Fibroblast of lung (primary cell): ENCODE results near the gene HS3ST3B1. TPM values are rescaled to one million over a fixed set of nuclear protein-coding genes. Genes with fewer than 3 reads are reported as not detected.
A peak's percentile ranks its signal among the peaks of the same experiment; 100 is the strongest.

ENCODE experiments used
- DNase-seq, 2 donors: peaks; one replicate each; pipeline versions ENCODE4 v3.0.0 to v3.0.0-alpha.2; 2010; ENCODE audit warnings: low read depth in 2 of 2
- H2AFZ ChIP-seq: 2 replicates; pipeline ENCODE4 v1.5.1; 2012; ENCODE audit warnings: low read length, control low read depth, inconsistent platforms
- H3K27ac ChIP-seq: 2 replicates; pipeline ENCODE4 v1.5.1; 2011; ENCODE audit warnings: low read length, control low read depth; ENCODE audit not compliant: insufficient read depth
- H3K27me3 ChIP-seq: 2 replicates; pipeline ENCODE4 v1.5.1; 2011; ENCODE audit warnings: mild to moderate bottlenecking, low read length; ENCODE audit not compliant: control insufficient read depth, insufficient read depth
- H3K36me3 ChIP-seq: 2 replicates; pipeline ENCODE4 v1.5.1; 2011; ENCODE audit warnings: low read length; ENCODE audit not compliant: control insufficient read depth, insufficient read depth
- H3K4me1 ChIP-seq: 2 replicates; pipeline ENCODE4 v1.5.1; 2011; ENCODE audit warnings: low read length; ENCODE audit not compliant: control insufficient read depth, insufficient read depth; ENCODE audit errors: extremely low read depth
- H3K4me2 ChIP-seq: 2 replicates; pipeline ENCODE4 v1.5.1; 2011; ENCODE audit warnings: low read length, control low read depth; ENCODE audit not compliant: insufficient read depth; ENCODE audit errors: extremely low read depth
- H3K4me3 ChIP-seq, 4 experiments: fragments of 200-600 bp in 1 of 4; sonication (generic) in 1 of 4; replicated peaks in 1 of 4; 2 replicates each; pipeline ENCODE4 v1.5.1; 2011 to 2016; ENCODE audit warnings: low read length in 4 of 4, low read depth in 3 of 4, mild to moderate bottlenecking in 3 of 4, control low read depth in 2 of 4, inconsistent platforms in 1 of 4, mixed read lengths in 1 of 4; ENCODE audit not compliant: insufficient read depth in 1 of 4; ENCODE audit errors: control extremely low read depth in 1 of 4
- H3K79me2 ChIP-seq: 2 replicates; pipeline ENCODE4 v1.5.1; 2012; ENCODE audit warnings: mild to moderate bottlenecking, low read length, inconsistent platforms; ENCODE audit not compliant: control insufficient read depth, insufficient read depth
- H3K9ac ChIP-seq: 2 replicates; pipeline ENCODE4 v1.5.1; 2011; ENCODE audit warnings: mild to moderate bottlenecking, low read length, control low read depth; ENCODE audit not compliant: insufficient read depth
- H3K9me3 ChIP-seq: 2 replicates; pipeline ENCODE4 v1.5.1; 2012; ENCODE audit warnings: low read depth, low read length; ENCODE audit not compliant: control insufficient read depth, insufficient read depth
- H4K20me1 ChIP-seq: 2 replicates; pipeline ENCODE4 v1.5.1; 2011; ENCODE audit warnings: low read length; ENCODE audit not compliant: control insufficient read depth, insufficient read depth; ENCODE audit errors: extremely low read depth
- CTCF ChIP-seq, 2 donors: IDR thresholded peaks in 1 of 2; conservative IDR thresholded peaks in 1 of 2; 1 replicate in 1 of 2; 2 replicates in 1 of 2; pipeline ENCODE4 v1.5.1; 2011 to 2012; ENCODE audit warnings: low read length in 2 of 2, control low read depth in 1 of 2, inconsistent platforms in 1 of 2, low read depth in 1 of 2, mild to moderate bottlenecking in 1 of 2
- EZH2 ChIP-seq: IDR thresholded peaks from 2 replicates; pipeline ENCODE4 v1.5.1; 2012; ENCODE audit warnings: low read length, control low read depth, mild to moderate bottlenecking; ENCODE audit errors: missing control alignments
- polyA plus RNA-seq, 2 donors: library from polyadenylated mRNA; depleted of rRNA in 1 of 2; stranded (reverse) in 1 of 2; unstranded in 1 of 2; fragments of >200 nt; gene quantifications; 2 replicates each; pipeline ENCODE4 v1.2.1, GENCODE V29; 2011 to 2012; ENCODE audit warnings: missing spikeins in 1 of 2
- total RNA-seq: library from RNA; depleted of rRNA; stranded (reverse); fragments of >200 nt; gene quantifications from 2 replicates; pipeline ENCODE4 v1.2.1, GENCODE V29; 2014

HS3ST3B1 gene
- total and polyA plus RNA-seq, 2 donors (not counting 1 experiment from before 2014, with no cell fraction given), result 3.4 to 17.2 TPM

- Histone ChIP-seq H3K9me3 (no peaks in the 10 kb centered on the region), H3K9ac (no peak overlapping the region), H3K79me2 (no peaks in the 10 kb centered on the region), H3K36me3 (no peaks in the 10 kb centered on the region), H3K4me2 (no peak overlapping the region), H3K27ac (no peak overlapping the region), H3K27me3 (no peaks in the 10 kb centered on the region), H2AFZ (no peak overlapping the region), H3K4me1 (no peaks in the 10 kb centered on the region), H3K4me3 (no peak overlapping the region), H4K20me1 (no peaks in the 10 kb centered on the region)
- no peak for DNase-seq
- no peak for TF ChIP-seq CTCF (conservative IDR thresholded peaks at IDR 0.05 in 1 of 2, IDR thresholded peaks at IDR 0.05 in 1 of 2; ENCODE audit: low read depth in 1 of 2, low read length in 2 of 2)
These were observed 61.1 kb downstream of the HS3ST3B1 start for GRCh38 chr17:14361945-14362508.

GRCh38 chr17:14366199-14366598, 65.3 kb downstream of the HS3ST3B1 start:
- TF ChIP-seq CTCF (conservative IDR thresholded peaks at IDR 0.05 in 1 of 2, IDR thresholded peaks at IDR 0.05 in 1 of 2; ENCODE audit: low read depth in 1 of 2, low read length in 2 of 2), result no peak
- TF ChIP-seq EZH2, result no peak
- DNase-seq, result no peak

GRCh38 chr17:14372461-14372860, 71.6 kb downstream of the HS3ST3B1 start:
- Histone ChIP-seq H3K4me3 (no peak overlapping the region), H4K20me1 (no peaks in the 10 kb centered on the region), H3K4me2 (no peak overlapping the region), H3K9ac (no peak overlapping the region), H3K27me3 (no peaks in the 10 kb centered on the region), H2AFZ (peak overlapping the region; percentile 23), H3K9me3 (no peaks in the 10 kb centered on the region), H3K36me3 (no peaks in the 10 kb centered on the region), H3K79me2 (no peaks in the 10 kb centered on the region), H3K27ac (no peak overlapping the region), H3K4me1 (peaks cover 3% of the 10 kb centered on the region)
- DNase-seq, result no peak
- no peak for TF ChIP-seq EZH2
- TF ChIP-seq CTCF (conservative IDR thresholded peaks at IDR 0.05 in 1 of 2, IDR thresholded peaks at IDR 0.05 in 1 of 2; ENCODE audit: low read depth in 1 of 2, low read length in 2 of 2), result no peak

More at GRCh38 chr17:14366199-14366598, 65.3 kb downstream of the HS3ST3B1 start:
- H3K4me2 ChIP-seq, result no peak overlapping the region
- no peak overlapping the region for H3K4me3 ChIP-seq
- H3K4me1 ChIP-seq, result no peaks in the 10 kb centered on the region
- H3K9me3 ChIP-seq, result no peaks in the 10 kb centered on the region
- no peaks in the 10 kb centered on the region for H3K79me2 ChIP-seq
- no peak overlapping the region for H3K9ac ChIP-seq
- no peaks in the 10 kb centered on the region for H4K20me1 ChIP-seq
- H3K27ac ChIP-seq, result no peak overlapping the region
- no peaks in the 10 kb centered on the region for H3K27me3 ChIP-seq
- H2AFZ ChIP-seq, result no peak overlapping the region
- no peaks in the 10 kb centered on the region for H3K36me3 ChIP-seq
